ENCODE data around the gene ZFAND2A.

Gene ZFAND2A

GRCh38 chr7:1106793-1107421 is 53.1 kb downstream of the ZFAND2A start:
- Mint-ChIP-seq H3K4me3 (no peak overlapping the region), H3K27ac (no peak overlapping the region), H3K27me3 (no peaks in the 10 kb centered on the region), H3K36me3 (no peaks in the 10 kb centered on the region), H3K9me3 (no peaks in the 10 kb centered on the region), H3K4me1 (peaks cover 23% of the 10 kb centered on the region)
- CTCF ChIA-PET, result interaction anchor here (1.3 kb wide), 1 partner anchor 114 kb away, joined by 4 read pairs; no protein-coding TSS in a partner anchor
- DNase-seq, result no peak

DNA sequence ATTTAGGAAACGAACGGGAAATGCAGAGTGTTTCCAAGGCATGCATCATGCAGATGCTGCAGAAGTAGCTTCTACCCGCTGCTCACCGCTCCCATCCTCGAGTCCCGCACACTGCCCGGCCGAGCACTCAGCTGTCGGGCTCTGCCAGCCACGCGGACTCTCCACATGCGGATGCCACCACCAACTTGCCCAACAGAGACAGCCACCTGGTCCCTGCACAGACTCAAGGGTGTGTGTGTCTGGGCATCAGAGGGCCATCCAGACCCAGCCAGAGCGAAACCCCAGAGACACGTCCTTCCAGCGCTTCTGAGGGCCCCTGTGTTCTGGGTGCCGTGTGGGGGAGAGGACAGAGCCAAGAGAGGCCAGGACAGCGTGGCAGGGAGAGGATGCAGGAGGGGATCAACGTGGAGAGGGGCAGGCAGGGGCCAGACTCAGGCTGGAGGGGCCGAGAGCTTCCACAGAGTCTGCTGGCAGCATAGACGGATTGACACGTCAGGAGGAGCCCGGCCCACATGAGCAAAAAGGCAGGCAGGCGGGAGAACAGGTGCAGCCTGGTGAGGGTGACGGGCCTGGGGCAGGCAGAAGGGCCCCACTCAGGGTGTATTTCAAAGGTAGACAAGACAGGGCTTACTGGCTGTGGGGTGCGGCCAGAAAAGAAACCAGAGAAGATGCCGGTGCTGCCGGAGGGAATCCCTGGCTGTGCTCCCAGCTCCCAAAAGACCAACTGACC is 53.8 kb downstream of the ZFAND2A start:
- H3K27me3 Mint-ChIP-seq, result no peaks in the 10 kb centered on the region
- H3K27ac Mint-ChIP-seq, result no peak overlapping the region
- no peaks in the 10 kb centered on the region for H3K9me3 Mint-ChIP-seq
- no peaks in the 10 kb centered on the region for H3K36me3 Mint-ChIP-seq
- DNase-seq, result no peak
- H3K4me3 Mint-ChIP-seq, result no peak overlapping the region
- CTCF ChIA-PET, result interaction anchor here (1.3 kb wide), 1 partner anchor 113 kb away, joined by 4 read pairs; no protein-coding TSS in a partner anchor
- H3K4me1 Mint-ChIP-seq, result peaks cover 23% of the 10 kb centered on the region

DNA sequence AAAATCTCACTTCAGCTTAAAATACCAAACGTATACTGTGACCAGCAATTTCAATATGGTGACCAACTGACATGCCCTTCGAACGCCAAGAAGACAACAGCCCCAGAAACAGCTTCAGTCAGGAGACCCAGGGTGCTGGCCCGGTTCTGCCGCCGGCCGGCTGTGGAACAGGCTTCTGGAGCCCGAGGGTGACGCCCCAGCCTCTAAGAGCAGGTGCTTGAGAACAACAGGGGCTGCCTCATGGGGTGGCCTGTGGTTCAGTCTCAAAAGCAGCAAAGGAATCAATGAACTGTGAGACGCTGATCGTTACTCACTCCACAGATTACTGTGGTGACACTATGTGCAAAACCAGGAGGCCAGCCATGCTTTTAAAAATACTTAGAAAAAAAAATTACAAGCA is 54.8 kb downstream of the ZFAND2A start:
- CTCF ChIA-PET, result no interaction called here
- no peaks in the 10 kb centered on the region for H3K36me3 Mint-ChIP-seq
- no peak for DNase-seq
- no peaks in the 10 kb centered on the region for H3K9me3 Mint-ChIP-seq
- no peak overlapping the region for H3K27ac Mint-ChIP-seq
- peaks cover 23% of the 10 kb centered on the region for H3K4me1 Mint-ChIP-seq
- no peaks in the 10 kb centered on the region for H3K27me3 Mint-ChIP-seq
- no peak overlapping the region for H3K4me3 Mint-ChIP-seq

GRCh38 chr7:1104516-1105179 is 55.3 kb downstream of the ZFAND2A start:
- no peak overlapping the region for H3K27ac Mint-ChIP-seq
- CTCF ChIA-PET, result interaction anchor here (0.7 to 1.1 kb wide), 4 partner anchors 19 to 111 kb away, joined by 3 to 4 read pairs (median 3); no protein-coding TSS in a partner anchor
- no peaks in the 10 kb centered on the region for H3K36me3 Mint-ChIP-seq
- peaks cover 23% of the 10 kb centered on the region for H3K4me1 Mint-ChIP-seq
- DNase-seq, result no peak
- no peaks in the 10 kb centered on the region for H3K9me3 Mint-ChIP-seq
- no peaks in the 10 kb centered on the region for H3K27me3 Mint-ChIP-seq
- H3K4me3 Mint-ChIP-seq, result no peak overlapping the region

DNA sequence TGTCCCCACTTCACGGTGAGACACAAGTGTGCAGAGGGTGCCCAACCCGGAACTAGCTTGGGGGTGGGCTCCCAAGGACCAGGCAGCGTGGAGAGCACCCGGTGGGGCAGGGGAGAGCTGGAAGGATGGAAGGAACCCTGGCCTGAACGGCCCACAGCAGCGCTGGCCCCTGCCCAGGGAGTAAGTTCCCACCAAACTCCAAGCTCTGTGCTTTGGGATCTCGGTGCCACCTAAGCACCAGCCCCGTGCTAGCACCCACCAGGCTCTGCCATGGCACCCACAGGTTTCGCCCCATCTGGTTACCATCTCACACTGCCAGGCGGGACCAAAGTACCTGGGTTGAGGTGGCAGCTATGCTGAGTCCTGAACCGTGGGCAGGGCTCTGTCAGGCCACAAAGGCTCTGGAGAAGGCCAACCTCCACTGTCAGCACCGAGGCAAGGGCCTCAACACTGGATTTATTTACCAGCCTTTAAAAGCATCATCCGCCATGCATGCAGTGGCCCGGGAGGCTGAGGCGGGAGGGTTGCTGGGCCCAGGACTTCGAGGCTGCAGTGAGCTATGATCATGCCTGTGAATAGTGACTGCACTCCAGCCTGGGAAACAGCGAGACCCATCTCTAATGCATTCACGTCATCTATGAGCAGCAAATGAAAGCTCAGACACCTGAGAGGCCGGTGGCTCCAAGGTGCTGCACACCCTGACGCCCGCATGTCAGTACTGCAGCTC is 56.0 kb downstream of the ZFAND2A start:
- DNase-seq, result no peak
- Mint-ChIP-seq H3K36me3 (no peaks in the 10 kb centered on the region), H3K4me1 (peaks cover 23% of the 10 kb centered on the region), H3K27ac (no peak overlapping the region), H3K27me3 (no peaks in the 10 kb centered on the region), H3K9me3 (no peaks in the 10 kb centered on the region), H3K4me3 (no peak overlapping the region)
- CTCF ChIA-PET, result interaction anchor here (0.6 to 2.0 kb wide), 7 partner anchors 17 to 111 kb away, joined by 3 to 6 read pairs (median 3); no protein-coding TSS in a partner anchor

GRCh38 chr7:1103009-1103788 is 56.8 kb downstream of the ZFAND2A start:
- no peaks in the 10 kb centered on the region for H3K9me3 Mint-ChIP-seq
- H3K27ac Mint-ChIP-seq, result no peak overlapping the region
- H3K27me3 Mint-ChIP-seq, result no peaks in the 10 kb centered on the region
- DNase-seq, result no peak
- no peak overlapping the region for H3K4me3 Mint-ChIP-seq
- CTCF ChIA-PET, result interaction anchor here (0.5 to 2.0 kb wide), 5 partner anchors 16 to 127 kb away, joined by 3 to 7 read pairs (median 3); no protein-coding TSS in a partner anchor
- peaks cover 23% of the 10 kb centered on the region for H3K4me1 Mint-ChIP-seq
- H3K36me3 Mint-ChIP-seq, result no peaks in the 10 kb centered on the region
